K562 (cell line): ENCODE measurements around the gene ZBTB25. TPM values are rescaled to one million over a fixed set of nuclear protein-coding genes. Genes with fewer than 3 reads are reported as not detected.

Source experiments
- ARID1B ChIP-seq: fragments of 450-650 bp; IDR thresholded peaks from 2 replicates; pipeline ENCODE4 v1.6.1; 2016; ENCODE audit warnings: antibody characterized with exemption, mild to moderate bottlenecking, inconsistent platforms
- CCAR2 ChIP-seq: fragments of 200-400 bp; formaldehyde crosslinking; IDR thresholded peaks from 2 replicates; pipeline ENCODE4 v1.6.1; 2017; ENCODE audit warnings: mild to moderate bottlenecking, low read depth, low read length
- CEBPG ChIP-seq, 3 experiments: fragments of 200-800 bp in 1 of 3; sonication (Bioruptor generic) in 1 of 3; sonication (generic) in 1 of 3; formaldehyde crosslinking in 1 of 3; IDR thresholded peaks in 2 of 3; conservative IDR thresholded peaks in 1 of 3; 2 replicates each; pipeline versions ENCODE4 v1.6.1 to v1.8.0; 2016 to 2022; ENCODE audit warnings: missing compliant biosample characterization in 2 of 3, missing genetic modification characterization in 2 of 3, mild to moderate bottlenecking in 1 of 3, missing genetic modification reagents in 1 of 3
- DPF2 ChIP-seq: fragments of 450-650 bp; IDR thresholded peaks from 2 replicates; pipeline ENCODE4 v1.6.1; 2016
- EGR1 ChIP-seq: fragments of 450-650 bp; conservative IDR thresholded peaks from 2 replicates; pipeline ENCODE4 v1.6.1; 2017; ENCODE audit warnings: mild to moderate bottlenecking
- ELK1 ChIP-seq: sonication (generic); formaldehyde crosslinking; IDR thresholded peaks from 2 replicates; pipeline ENCODE4 v1.8.1; 2022; ENCODE audit warnings: missing genetic modification reagents
- GTF2A2 ChIP-seq: IDR thresholded peaks from 2 replicates; pipeline ENCODE4 v1.6.1; 2016; ENCODE audit warnings: mild to moderate bottlenecking, missing genetic modification characterization, missing compliant biosample characterization
- HES1 ChIP-seq: fragments of 450-650 bp; IDR thresholded peaks from 2 replicates; pipeline ENCODE4 v1.6.1; 2016; ENCODE audit warnings: low read depth, mild to moderate bottlenecking, moderate library complexity
- NCOR1 ChIP-seq: fragments of 450-650 bp; IDR thresholded peaks from 2 replicates; pipeline ENCODE4 v1.6.1; 2016; ENCODE audit warnings: mild to moderate bottlenecking, moderate library complexity
- NFATC3 ChIP-seq: fragments of 450-650 bp; IDR thresholded peaks from 2 replicates; pipeline ENCODE4 v1.6.1; 2017; ENCODE audit warnings: mild to moderate bottlenecking
- NKRF ChIP-seq: fragments of 450-650 bp; IDR thresholded peaks from 2 replicates; pipeline ENCODE4 v1.6.1; 2016; ENCODE audit warnings: borderline replicate concordance
- PML ChIP-seq: IDR thresholded peaks from 2 replicates; pipeline ENCODE4 v1.6.1; 2012; ENCODE audit warnings: low read length, inconsistent platforms
- PPARD ChIP-seq: fragments of 250-450 bp; sonication (Bioruptor Pico); IDR thresholded peaks from 2 replicates; pipeline ENCODE4 v1.8.0; 2022; ENCODE audit warnings: inconsistent platforms, mild to moderate bottlenecking, moderate library complexity
- PREB ChIP-seq: sonication (generic); formaldehyde crosslinking; IDR thresholded peaks from 2 replicates; pipeline ENCODE4 v1.8.1; 2023; ENCODE audit warnings: mild to moderate bottlenecking, missing genetic modification reagents
- TGIF2 ChIP-seq: sonication (generic); formaldehyde crosslinking; IDR thresholded peaks from 2 replicates; pipeline ENCODE4 v1.8.1; 2022; ENCODE audit warnings: mild to moderate bottlenecking, missing genetic modification reagents, moderate library complexity
- THRA ChIP-seq: fragments of 450-650 bp; IDR thresholded peaks from 2 replicates; pipeline ENCODE4 v1.6.1; 2017; ENCODE audit warnings: mild to moderate bottlenecking, moderate library complexity
- ZFP1 ChIP-seq: fragments of 450-650 bp; formaldehyde crosslinking; IDR thresholded peaks from 2 replicates; pipeline ENCODE4 v1.4.0; 2020; ENCODE audit warnings: mild to moderate bottlenecking, mixed read lengths
- ZNF140 ChIP-seq: fragments of 250-450 bp; sonication (Bioruptor Pico); IDR thresholded peaks from 2 replicates; pipeline ENCODE4 v1.8.0; 2021; ENCODE audit warnings: moderate library complexity, mild to moderate bottlenecking, inconsistent platforms
- ZNF165 ChIP-seq: fragments of 250-450 bp; sonication (Bioruptor Pico); IDR thresholded peaks from 2 replicates; pipeline ENCODE4 v1.4.0; 2020; ENCODE audit warnings: borderline replicate concordance
- ZNF224 ChIP-seq: sonication (generic); formaldehyde crosslinking; IDR thresholded peaks from 2 replicates; pipeline ENCODE4 v1.8.0; 2022; ENCODE audit warnings: mild to moderate bottlenecking, missing genetic modification reagents
- ZNF696 ChIP-seq: fragments of 250-450 bp; sonication (Bioruptor Pico); conservative IDR thresholded peaks from 2 replicates; pipeline ENCODE4 v1.4.0; 2020; ENCODE audit warnings: mild to moderate bottlenecking, moderate library complexity
- ZNF79 ChIP-seq: fragments of 250-450 bp; sonication (Bioruptor Pico); IDR thresholded peaks from 2 replicates; pipeline ENCODE4 v1.4.0; 2020; ENCODE audit warnings: low read depth, mild to moderate bottlenecking, moderate library complexity
- polyA plus RNA-seq, 8 experiments: library from polyadenylated mRNA; depleted of rRNA in 4 of 8; stranded (reverse) in 5 of 8; unstranded in 3 of 8; fragments of >200 nt; fragmentation: Nextera tagmentation in 2 of 8; fragmentation: Illumina TruSeq in 1 of 8; extraction: Ambion mirVana in 2 of 8; extraction: Trizol in 1 of 8; gene quantifications; 2 replicates each; pipeline versions ENCODE4 v1.2.1 to v1.2.3, GENCODE V29; 2011 to 2014; ENCODE audit warnings: inconsistent platforms in 1 of 8, missing spikeins in 1 of 8
- total RNA-seq, 7 experiments: library from RNA; depleted of rRNA in 6 of 7; stranded (reverse); fragments of >200 nt in 6 of 7; fragmentation: Illumina TruSeq in 2 of 7; extraction: Trizol in 2 of 7; gene quantifications; 2 replicates each; pipeline versions ENCODE4 v1.2.1 to v1.2.3, GENCODE V29; 2011 to 2021; ENCODE audit warnings: low replicate concordance in 1 of 7

The ZBTB25 gene
- total and polyA plus RNA-seq, 9 of the 15 experiments (the other 6 are each of a cell fraction or from before 2014, with no cell fraction given) = 0.61 to 3.9 (median 2.3) TPM

- TF ChIP-seq ZFP1 (CRISPR knock-in tag) (no peak), PREB (CRISPR knock-in tag) (no peak), EGR1 (no peak), GTF2A2 (no peak), ZNF165 (CRISPR knock-in tag) (no peak), DPF2 (0 out of 2 replicates have a peak, but pooled peaks have one; percentile 19), ARID1B (peak; percentile 70), NFATC3 (no peak), TGIF2 (no peak), PPARD (CRISPR knock-in tag) (no peak), HES1 (no peak), NKRF (no peak), PML (no peak), THRA (no peak), CCAR2 (no peak), ELK1 (CRISPR knock-in tag) (no peak), NCOR1 (peak; percentile 39; the same call in 1 of the 2 replicates), CEBPG (CRISPR knock-in tag; IDR thresholded peaks at IDR 0.05) (no peak), CEBPG (tag; conservative IDR thresholded peaks at IDR 0.05 in 1 of 2, IDR thresholded peaks at IDR 0.05 in 1 of 2) (no peak), ZNF79 (CRISPR knock-in tag) (no peak), ZNF140 (CRISPR knock-in tag) (no peak), ZNF224 (CRISPR knock-in tag) (no peak), ZNF696 (CRISPR knock-in tag) (no peak)
Measured at GRCh38 chr14:64502887-64503433, 678 bp downstream of the ZBTB25 start (continued).
